SK-N-SH treated with all-trans-retinoic acid at 6 μM for 48 hours (cell line): ENCODE data around the gene SELENOI.

Experiments
- CREB5 ChIP-seq: fragments of 250-450 bp; sonication (Bioruptor Pico); IDR thresholded peaks from 2 replicates; pipeline ENCODE4 v1.5.1; 2020; ENCODE audit warnings: low read depth, mild to moderate bottlenecking, moderate library complexity
- CSRNP3 ChIP-seq: fragments of 250-450 bp; sonication (Bioruptor Pico); IDR thresholded peaks from 2 replicates; pipeline ENCODE4 v1.5.1; 2021; ENCODE audit warnings: mild to moderate bottlenecking, moderate library complexity
- ISL1 ChIP-seq: fragments of 250-450 bp; sonication (Bioruptor Pico); IDR thresholded peaks from 2 replicates; pipeline ENCODE4 v2.1.2; 2022; ENCODE audit warnings: mild to moderate bottlenecking, moderate library complexity
- PATZ1 ChIP-seq: fragments of 250-450 bp; sonication (Bioruptor Pico); IDR thresholded peaks from 2 replicates; pipeline ENCODE4 v1.8.0; 2020; ENCODE audit warnings: mild to moderate bottlenecking, moderate library complexity, borderline replicate concordance
- PPARA ChIP-seq: fragments of 250-450 bp; sonication (Bioruptor Pico); IDR thresholded peaks from 2 replicates; pipeline ENCODE4 v1.5.0; 2020; ENCODE audit warnings: mild to moderate bottlenecking, borderline replicate concordance
- RARB ChIP-seq: fragments of 250-450 bp; sonication (Bioruptor Pico); IDR thresholded peaks from 2 replicates; pipeline ENCODE4 v1.8.0; 2021; ENCODE audit warnings: mild to moderate bottlenecking, moderate library complexity
- TCF4 ChIP-seq: fragments of 250-450 bp; sonication (Bioruptor Pico); IDR thresholded peaks from 2 replicates; pipeline ENCODE4 v1.8.0; 2021; ENCODE audit warnings: mild to moderate bottlenecking, moderate library complexity, borderline replicate concordance
- TSHZ2 ChIP-seq: fragments of 250-450 bp; sonication (Bioruptor Pico); IDR thresholded peaks from 2 replicates; pipeline ENCODE4 v1.5.0; 2020; ENCODE audit warnings: mild to moderate bottlenecking, moderate library complexity
- ZC3H10 ChIP-seq: fragments of 250-450 bp; sonication (Bioruptor Pico); IDR thresholded peaks from 2 replicates; pipeline ENCODE4 v1.5.1; 2021; ENCODE audit warnings: mild to moderate bottlenecking, moderate library complexity
- ZFP3 ChIP-seq: fragments of 250-450 bp; sonication (Bioruptor Pico); IDR thresholded peaks from 2 replicates; pipeline ENCODE4 v1.5.0; 2020; ENCODE audit warnings: mild to moderate bottlenecking, moderate library complexity
- ZFP30 ChIP-seq: fragments of 450-650 bp; formaldehyde crosslinking; IDR thresholded peaks from 2 replicates; pipeline ENCODE4 v1.5.0; 2022; ENCODE audit warnings: mild to moderate bottlenecking, moderate library complexity
- ZNF70 ChIP-seq: fragments of 450-650 bp; formaldehyde crosslinking; IDR thresholded peaks from 2 replicates; pipeline ENCODE4 v1.5.0; 2020; ENCODE audit warnings: mild to moderate bottlenecking, moderate library complexity
- ZNF8 ChIP-seq: fragments of 450-650 bp; formaldehyde crosslinking; IDR thresholded peaks from 2 replicates; pipeline ENCODE4 v1.5.0; 2020; ENCODE audit warnings: mild to moderate bottlenecking, moderate library complexity

GRCh38 chr2:26366957-26367356 lies 21.0 kb downstream of the SELENOI start:
- TF ChIP-seq ISL1, result no peak
- no peak for TF ChIP-seq TCF4
- no peak for TF ChIP-seq ZFP3 (CRISPR knock-in tag)
- no peak for TF ChIP-seq ZNF8 (CRISPR knock-in tag)
- no peak for TF ChIP-seq TSHZ2 (CRISPR knock-in tag)
- no peak for TF ChIP-seq CSRNP3 (CRISPR knock-in tag)
- no peak for TF ChIP-seq ZNF70 (CRISPR knock-in tag)
- no peak for TF ChIP-seq PATZ1 (CRISPR knock-in tag)
- no peak for TF ChIP-seq ZFP30
- no peak for TF ChIP-seq CREB5 (CRISPR knock-in tag)
- TF ChIP-seq ZC3H10 (CRISPR knock-in tag), result no peak
- no peak for TF ChIP-seq RARB
- TF ChIP-seq PPARA (CRISPR knock-in tag), result no peak
